GM23248 (cell line): ENCODE measurements around the gene TRIM37.

Source experiments
- EZH2 ChIP-seq: fragments of 200-600 bp; sonication (generic); IDR thresholded peaks from 2 replicates; pipeline ENCODE4 v1.6.1; 2018; ENCODE audit warnings: antibody characterized with exemption, mild to moderate bottlenecking; ENCODE audit not compliant: insufficient read depth, poor library complexity, severe bottlenecking
- EZH2phosphoT487 ChIP-seq: fragments of 200-600 bp; sonication (generic); IDR thresholded peaks from 2 replicates; pipeline ENCODE4 v1.6.1; 2018; ENCODE audit warnings: antibody characterized with exemption, moderate library complexity, mild to moderate bottlenecking, low read depth; ENCODE audit not compliant: insufficient read depth

GRCh38 chr17:59026176-59026939, 80.3 kb downstream of the TRIM37 start:
- no peak for TF ChIP-seq EZH2
- no peak for TF ChIP-seq EZH2phosphoT487
